ENCODE data around the gene FOXP1. TPM values are rescaled to one million over a fixed set of nuclear protein-coding genes. Genes with fewer than 3 reads are reported as not detected.

Gene FOXP1
- total and polyA plus RNA-seq, 2 of the 8 experiments (the other 6 are each of a cell fraction or from before 2014, with no cell fraction given), result 13.9 to 25.4 TPM

- Histone ChIP-seq H3K27me3 (replicated peaks in 1 of 4; ENCODE audit: control insufficient read depth in 3 of 4, extremely low read depth in 1 of 4, insufficient read depth in 3 of 4, low read length in 3 of 4) (no peaks in the 10 kb centered on the region), H4K8ac (ENCODE audit: extremely low read depth, insufficient read depth, low read length) (no peak overlapping the region), H2BK20ac (ENCODE audit: low read length) (no peak overlapping the region), H3K79me2 (ENCODE audit: control insufficient read depth in 1 of 2, insufficient read depth in 2 of 2, low read length in 2 of 2) (no peaks in the 10 kb centered on the region), H3K23me2 (ENCODE audit: low read depth, low read length) (no peaks in the 10 kb centered on the region), H3K23ac (ENCODE audit: insufficient read length) (no peak overlapping the region), H4K91ac (replicated peaks; ENCODE audit: insufficient read length, low read length) (no peak overlapping the region), H2BK15ac (ENCODE audit: low read length) (no peak overlapping the region), H4K20me1 (replicated peaks in 1 of 2; ENCODE audit: control insufficient read depth in 1 of 2, insufficient read depth in 2 of 2, low read length in 2 of 2) (no peaks in the 10 kb centered on the region), H3K4me2 (ENCODE audit: insufficient read depth in 1 of 2, low read depth in 2 of 2, low read length in 2 of 2) (peak overlapping the region in 1 of 2 experiments; percentile 44; a peak in 2 of 4 replicates), H3K9ac (replicated peaks in 1 of 4; ENCODE audit: extremely low read depth in 1 of 4, low read depth in 3 of 4, low read length in 3 of 4) (no peak overlapping the region), H3K36me3 (ENCODE audit: control insufficient read depth in 2 of 4, insufficient read depth in 4 of 4, low read length in 3 of 4) (no peaks in the 10 kb centered on the region), H3K4me1 (replicated peaks in 1 of 4; ENCODE audit: control insufficient read depth in 3 of 4, insufficient read depth in 4 of 4, low read length in 3 of 4) (peaks cover 2 to 6% (median 3%) of the 10 kb centered on the region in 4 experiments; a peak in 5 of 7 replicates), H3K4me3 (ENCODE audit: extremely low read depth in 1 of 4, insufficient read depth in 2 of 4, low read depth in 3 of 4, low read length in 4 of 4) (no peak overlapping the region), H3K4ac (replicated peaks; ENCODE audit: insufficient read length, low read depth, low read length) (no peak overlapping the region), H3K14ac (ENCODE audit: insufficient read length) (no peak overlapping the region), H2AK5ac (ENCODE audit: low read depth, low read length) (no peak overlapping the region), H4K5ac (ENCODE audit: insufficient read length, low read depth, low read length) (no peak overlapping the region), H2BK120ac (replicated peaks; ENCODE audit: low read depth, low read length) (no peak overlapping the region), H3K79me1 (ENCODE audit: low read depth, low read length) (no peaks in the 10 kb centered on the region), H3K9me3 (ENCODE audit: insufficient read depth in 2 of 2, low read depth in 1 of 2, low read length in 1 of 2) (no peaks in the 10 kb centered on the region), H3K18ac (ENCODE audit: extremely low read depth, low read length) (no peak overlapping the region), H3K27ac (ENCODE audit: low read depth, low read length) (no peak overlapping the region), H2BK5ac (ENCODE audit: low read depth, low read length) (no peak overlapping the region), H2AFZ (ENCODE audit: low read length) (no peak overlapping the region), H3K56ac (replicated peaks; ENCODE audit: insufficient read length, low read depth, low read length) (no peak overlapping the region), H2BK12ac (ENCODE audit: low read depth, low read length) (no peak overlapping the region)
- FAIRE-seq (no peak), DNase-seq (ENCODE audit: low read depth in 1 of 2, low spot score in 2 of 2) (no peak)
- 74% methylated on average over 11 of the region's 11 CpGs; no CpG with 5 or more reads in 1 of the 2 experiments for WGBS, 2 experiments (ENCODE audit: extremely low coverage in 1 of 2, insufficient coverage in 1 of 2, insufficient read length in 1 of 2, insufficient replicate concordance in 2 of 2, low coverage in 1 of 2, low lambda C conversion rate in 2 of 2, missing lambda C conversion rate in 1 of 2)
- POLR2A ChIA-PET (ENCODE audit: partially characterized antibody), result no interaction called here
- CTCF ChIA-PET (ENCODE audit: partially characterized antibody), result interaction anchor here (3.0 kb wide), 1 partner anchor 25 kb away, joined by 12 read pairs; no protein-coding TSS in a partner anchor
- TF ChIP-seq NANOG (IDR thresholded peaks at IDR 0.05; ENCODE audit: insufficient read depth, low read depth, low read length, poor library complexity, severe bottlenecking) (no peak), POLR2AphosphoS5 (IDR thresholded peaks at IDR 0.05; ENCODE audit: low read depth, low read length) (no peak), TEAD4 (IDR thresholded peaks at IDR 0.05; ENCODE audit: low read depth, low read length) (no peak), CEBPB (IDR thresholded peaks at IDR 0.05; ENCODE audit: low read depth, low read length) (no peak), HDAC2 (IDR thresholded peaks at IDR 0.05; ENCODE audit: borderline replicate concordance in 1 of 2, low read depth in 2 of 2, low read length in 2 of 2) (no peak), E2F6 (IDR thresholded peaks at IDR 0.05) (no peak), ZNF274 (IDR thresholded peaks at IDR 0.05; ENCODE audit: borderline replicate concordance, extremely low read depth, low read length) (no peak), GTF2F1 (IDR thresholded peaks at IDR 0.05; ENCODE audit: borderline replicate concordance, low read depth, low read length) (no peak), SIN3A (conservative IDR thresholded peaks at IDR 0.05 in 1 of 2, IDR thresholded peaks at IDR 0.05 in 1 of 2; ENCODE audit: low read depth in 1 of 2, low read length in 2 of 2) (no peak), SIRT6 (IDR thresholded peaks at IDR 0.05; ENCODE audit: low read length) (no peak)
Observed at GRCh38 chr3:71372241-71372768, 211.2 kb downstream of the FOXP1 start.

Measured in H1 (cell line).